RWPE2 (cell line): ENCODE measurements around the gene ATP6V1B1.

Experiments used
- ATAC-seq: fragments of 200-7000 bp; cut with Tn5 transposase; 3 replicates; pipeline ENCODE4 v1.9.1; 2021; ENCODE audit warnings: low read depth
- DNase-seq: peaks from one replicate; pipeline ENCODE4 v3.0.0-alpha.2; 2020; ENCODE audit warnings: low spot score
- H3K27ac ChIP-seq: fragments of 450-650 bp; 2 replicates; pipeline ENCODE4 v1.5.1; 2017; ENCODE audit warnings: mild to moderate bottlenecking; ENCODE audit not compliant: poor library complexity, severe bottlenecking
- H3K27me3 ChIP-seq: fragments of 250-450 bp; sonication (Bioruptor Pico); 2 replicates; pipeline ENCODE4 v1.5.1; 2021; ENCODE audit warnings: mild to moderate bottlenecking, moderate library complexity; ENCODE audit not compliant: insufficient read depth, poor library complexity, severe bottlenecking
- H3K36me3 ChIP-seq: fragments of 250-450 bp; sonication (Bioruptor Pico); 2 replicates; pipeline ENCODE4 v1.5.1; 2020; ENCODE audit warnings: low read depth, mild to moderate bottlenecking, moderate library complexity
- H3K4me1 ChIP-seq: fragments of 250-450 bp; sonication (Bioruptor Pico); 2 replicates; pipeline ENCODE4 v1.5.1; 2021; ENCODE audit warnings: mild to moderate bottlenecking, moderate library complexity; ENCODE audit not compliant: insufficient read depth, poor library complexity, severe bottlenecking
- H3K4me3 ChIP-seq: fragments of 250-450 bp; sonication (Bioruptor Pico); 2 replicates; pipeline ENCODE4 v1.5.1; 2021; ENCODE audit warnings: mild to moderate bottlenecking, moderate library complexity; ENCODE audit not compliant: severe bottlenecking
- H3K9me3 ChIP-seq: fragments of 250-450 bp; sonication (Bioruptor Pico); 2 replicates; pipeline ENCODE4 v1.5.1; 2021; ENCODE audit warnings: mild to moderate bottlenecking, moderate library complexity; ENCODE audit not compliant: severe bottlenecking
- CTCF ChIP-seq: fragments of 450-650 bp; IDR thresholded peaks from one replicate; pipeline ENCODE4 v1.5.1; 2017; ENCODE audit warnings: mild to moderate bottlenecking, moderate library complexity; ENCODE audit not compliant: poor library complexity, severe bottlenecking

ATP6V1B1 gene

DNA sequence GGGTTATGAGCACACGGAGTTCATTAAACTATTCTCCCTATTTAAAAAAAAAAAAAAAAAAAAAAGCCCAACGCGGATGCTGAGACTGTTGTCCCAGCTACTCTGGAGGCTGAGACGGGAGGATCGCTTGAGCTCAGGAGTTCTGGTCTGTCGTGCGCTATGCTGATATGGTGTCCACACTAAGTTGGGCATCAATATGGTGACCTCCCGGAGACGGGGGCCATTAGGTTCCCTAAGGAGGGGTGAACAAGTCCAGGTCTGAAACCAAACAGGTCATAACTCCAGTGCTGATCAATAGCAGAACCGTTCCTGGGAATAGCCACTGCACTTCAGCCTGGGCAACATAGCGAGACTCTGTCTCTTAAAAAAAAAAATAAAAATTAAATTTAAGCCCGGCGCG lies 29.8 kb downstream of the ATP6V1B1 start:
- H3K27ac ChIP-seq = no peak overlapping the region
- H3K4me3 ChIP-seq = no peak overlapping the region

DNA sequence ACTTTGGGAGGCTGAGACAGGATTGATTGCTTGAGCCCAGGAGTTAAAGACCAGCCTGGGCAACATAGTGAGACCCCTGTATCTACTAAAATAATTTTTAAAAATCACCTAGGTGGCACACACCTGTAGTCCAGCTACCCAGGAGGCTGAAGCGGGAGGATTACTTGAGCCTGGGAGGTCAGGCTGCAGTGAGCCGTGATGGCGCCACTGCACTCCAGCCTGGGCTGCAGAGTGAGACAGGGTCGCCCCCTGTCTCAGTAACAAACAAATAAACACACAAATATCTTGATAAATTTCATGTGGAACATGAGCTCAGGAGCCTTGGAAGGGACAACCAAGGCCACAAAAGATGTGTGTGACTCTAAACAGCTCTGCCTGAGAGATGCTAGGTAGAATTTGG lies 31.0 kb downstream of the ATP6V1B1 start:
- Histone ChIP-seq H3K27ac (no peak overlapping the region), H3K27me3 (peaks cover 30% of the 10 kb centered on the region), H3K4me1 (no peaks in the 10 kb centered on the region), H3K4me3 (no peak overlapping the region), H3K9me3 (no peaks in the 10 kb centered on the region), H3K36me3 (no peaks in the 10 kb centered on the region)
- no peak for DNase-seq
- no peak for TF ChIP-seq CTCF
- ATAC-seq = no peak

More for the DNA sequence above, 29.8 kb downstream of the ATP6V1B1 start:
- no peaks in the 10 kb centered on the region for H3K9me3 ChIP-seq
- peaks cover 24% of the 10 kb centered on the region for H3K27me3 ChIP-seq
- no peak for TF ChIP-seq CTCF
- DNase-seq (no peak), ATAC-seq (no peak)
- H3K36me3 ChIP-seq = no peaks in the 10 kb centered on the region
- H3K4me1 ChIP-seq = no peaks in the 10 kb centered on the region

DNA sequence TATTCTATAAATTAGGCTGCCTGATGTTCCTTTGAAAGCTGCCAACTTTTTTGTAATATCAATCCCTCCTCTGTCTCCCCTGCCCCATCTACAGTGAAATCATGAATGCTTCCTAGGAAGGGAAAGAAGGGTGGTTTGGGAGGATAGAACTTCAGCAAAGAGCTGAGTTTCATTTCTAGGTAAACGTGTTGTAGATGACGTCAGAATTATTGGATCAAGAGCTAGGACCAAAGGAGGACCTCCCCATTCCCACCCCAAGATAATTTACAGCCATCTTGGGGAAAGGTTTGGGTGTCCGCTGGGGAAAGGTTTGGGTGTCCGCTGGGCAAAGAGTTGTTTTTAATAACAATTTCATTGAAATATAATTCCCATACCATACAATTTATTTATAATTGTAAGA lies 31.5 kb downstream of the ATP6V1B1 start:
- Histone ChIP-seq H3K4me3 (no peak overlapping the region), H3K4me1 (no peaks in the 10 kb centered on the region), H3K27ac (no peak overlapping the region), H3K27me3 (peaks cover 32% of the 10 kb centered on the region), H3K9me3 (no peaks in the 10 kb centered on the region), H3K36me3 (no peaks in the 10 kb centered on the region)
- ATAC-seq = no peak
- no peak for DNase-seq
- no peak for TF ChIP-seq CTCF

GRCh38 chr2:70974592-70974991 lies 38.9 kb downstream of the ATP6V1B1 start:
- no peaks in the 10 kb centered on the region for H3K36me3 ChIP-seq
- no peak overlapping the region for H3K27ac ChIP-seq
- no peaks in the 10 kb centered on the region for H3K9me3 ChIP-seq
- H3K4me1 ChIP-seq = peaks cover 15% of the 10 kb centered on the region
- DNase-seq (no peak), ATAC-seq (no peak)
- peaks cover 15% of the 10 kb centered on the region for H3K27me3 ChIP-seq
- TF ChIP-seq CTCF = no peak
- no peak overlapping the region for H3K4me3 ChIP-seq

DNA sequence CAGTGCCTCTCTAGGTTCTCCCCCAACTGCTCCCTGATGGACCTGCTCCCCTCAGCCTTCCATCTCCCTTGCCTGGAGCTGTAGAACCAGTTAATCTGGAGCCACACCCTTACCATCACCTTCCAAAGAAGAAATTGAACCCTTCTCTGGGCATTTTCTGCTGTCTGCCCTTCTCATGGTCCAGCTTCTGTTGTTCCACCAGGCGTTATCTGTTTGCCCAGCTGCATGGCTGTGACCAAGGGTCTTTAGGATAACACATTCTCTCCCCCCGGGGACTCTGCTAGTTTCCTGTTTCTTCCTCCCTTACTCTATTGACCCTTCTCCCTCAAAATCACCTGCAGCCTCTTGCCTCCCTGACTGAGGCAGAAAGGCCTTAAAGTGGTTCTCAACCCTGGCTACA lies 39.5 kb downstream of the ATP6V1B1 start:
- peaks cover 15% of the 10 kb centered on the region for H3K4me1 ChIP-seq
- no peak for DNase-seq
- ATAC-seq = no peak
- no peak overlapping the region for H3K4me3 ChIP-seq
- peaks cover 10% of the 10 kb centered on the region for H3K27me3 ChIP-seq
- H3K36me3 ChIP-seq = no peaks in the 10 kb centered on the region
- no peak for TF ChIP-seq CTCF
- no peak overlapping the region for H3K27ac ChIP-seq
- no peaks in the 10 kb centered on the region for H3K9me3 ChIP-seq
